Stimulated activated CD4-positive, alpha-beta T cell treated with anti-CD3 and anti-CD28 coated beads, Interleukin-12 subunit alpha, Interleukin-12 subunit beta, amount 100 ng/mL, for 48 hours (primary cell): Measurements from ENCODE around the gene ZFP2.
A peak's percentile ranks its signal among the peaks of the same experiment; 100 is the strongest.
"Not testable (repeated sequence)": the region's sequence is repeated elsewhere in the genome, so short reads cannot be mapped to it uniquely, and the experiment has no call there.

Source experiments
- DNase-seq, 3 donors: peaks; one replicate each; pipeline ENCODE4 v3.0.0-alpha.2; 2020; ENCODE audit warnings: low read depth in 2 of 3, low spot score in 1 of 3

ZFP2 gene

GRCh38 chr5:178895615-178896571 is at the start of gene ZFP2:
Gene ZFP2 (plus strand): TSS chr5:178895913. CDS start chr5:178931314, 35,401 bp downstream.
- peak; percentile 3 to 23 (median 7) for DNase-seq

- DNase-seq, result no peak
Measured at GRCh38 chr5:178849316-178849715, 46.4 kb upstream of the ZFP2 start.

GRCh38 chr5:178851951-178852350 is 43.8 kb upstream of the ZFP2 start:
- no peak for DNase-seq

GRCh38 chr5:178854284-178854683 is 41.4 kb upstream of the ZFP2 start:
- DNase-seq, result no peak

- peak; percentile 74 to 82 (median 78) for DNase-seq
Measured at GRCh38 chr5:178859625-178860521, 35.8 kb upstream of the ZFP2 start, which contains the start of gene ZNF354B. Gene ZNF354B (plus strand): TSS chr5:178859953. CDS start chr5:178861048, 1,095 bp downstream.

- not testable (repeated sequence) for DNase-seq
Measured at GRCh38 chr5:178860615-178861014, 35.1 kb upstream of the ZFP2 start.

- DNase-seq, result no peak
Measured at GRCh38 chr5:178861627-178862026, 34.1 kb upstream of the ZFP2 start.

GRCh38 chr5:178866946-178867345 is 28.8 kb upstream of the ZFP2 start:
- DNase-seq, result no peak

- DNase-seq, result no peak
Measured at GRCh38 chr5:178869577-178869976, 26.1 kb upstream of the ZFP2 start.

- no peak for DNase-seq
Measured at GRCh38 chr5:178870411-178870810, 25.3 kb upstream of the ZFP2 start.

GRCh38 chr5:178872302-178872701 is 23.4 kb upstream of the ZFP2 start:
- no peak for DNase-seq

GRCh38 chr5:178883115-178883694 is 12.5 kb upstream of the ZFP2 start:
- not testable (repeated sequence) for DNase-seq

GRCh38 chr5:178883815-178884430 is 11.8 kb upstream of the ZFP2 start:
- DNase-seq, result no peak

GRCh38 chr5:178899289-178899688 is 3.6 kb downstream of the ZFP2 start:
- no peak for DNase-seq

GRCh38 chr5:178902849-178903248 is 7.1 kb downstream of the ZFP2 start:
- DNase-seq, result no peak

GRCh38 chr5:178931846-178932760 is 36.4 kb downstream of the ZFP2 start:
- DNase-seq, result no peak

GRCh38 chr5:178940569-178941360 is 45.1 kb downstream of the ZFP2 start, which contains the start of gene ZNF454:
Gene ZNF454 (plus strand): TSS chr5:178941198. CDS start chr5:178942792, 1,594 bp downstream.
- no peak for DNase-seq

- DNase-seq, result no peak
Measured at GRCh38 chr5:178941361-178941760, 45.6 kb downstream of the ZFP2 start.
